Astrocyte of the spinal cord (primary cell): ENCODE results near the gene CHRNA1.

Experiments used
- DNase-seq: peaks from one replicate; pipeline ENCODE4 v3.0.0; 2011; ENCODE audit warnings: low read depth, low spot score
- H3K4me3 ChIP-seq: 2 replicates; pipeline ENCODE4 v1.5.1; 2011; ENCODE audit warnings: low read depth, mild to moderate bottlenecking, low read length, moderate library complexity
- CTCF ChIP-seq: IDR thresholded peaks from 2 replicates; pipeline ENCODE4 v1.5.1; 2012; ENCODE audit warnings: low read depth, mild to moderate bottlenecking, low read length, inconsistent platforms
- in situ Hi-C: cut with HindIII; loops from 2 replicates; pipeline ENCODE4 v1.10.0; 2017; ENCODE audit warnings: low sequenced_read_pairs

The CHRNA1 gene

DNA sequence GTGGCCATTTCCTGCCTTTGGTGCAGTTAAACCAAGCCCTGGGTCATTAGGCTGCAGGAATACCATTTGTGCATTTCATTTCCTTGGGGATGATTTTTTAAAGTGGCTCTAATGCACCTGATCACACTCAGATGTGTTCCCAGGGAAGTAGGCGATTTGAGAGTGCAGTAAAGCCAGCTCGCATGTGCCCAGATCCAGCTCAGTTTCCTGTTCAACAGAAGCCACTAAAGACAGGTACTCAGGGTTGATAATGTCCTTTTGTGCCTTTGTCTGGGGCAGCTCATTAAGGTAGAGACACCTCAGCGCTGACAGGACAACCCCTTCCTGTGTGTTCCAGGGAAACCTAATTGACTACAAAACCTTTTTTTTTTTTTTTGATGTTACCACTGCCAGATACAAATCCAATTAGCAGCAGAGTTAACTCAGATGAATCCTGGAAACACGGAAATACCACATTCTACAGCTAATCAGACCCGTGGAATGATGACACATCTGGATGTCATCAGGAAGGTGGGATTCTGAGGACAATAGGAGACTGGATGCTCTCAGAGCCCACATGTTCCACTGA, 15.2 kb upstream of the CHRNA1 start:
- H3K4me3 ChIP-seq = no peak overlapping the region
- TF ChIP-seq CTCF = no peak
- peak; percentile 64 for DNase-seq
- in situ Hi-C loops = loop anchor here (10.0 kb wide), 1 partner anchor 205 kb away; no protein-coding TSS in a partner anchor

GRCh38 chr2:174778085-174778981, 14.1 kb upstream of the CHRNA1 start:
- peak; percentile 99 for DNase-seq
- no peak overlapping the region for H3K4me3 ChIP-seq
- in situ Hi-C loops = loop anchor here (10.0 kb wide), 1 partner anchor 206 kb away; no protein-coding TSS in a partner anchor
- TF ChIP-seq CTCF = no peak

GRCh38 chr2:174777347-174778084, 13.2 kb upstream of the CHRNA1 start:
- in situ Hi-C loops = loop anchor here (10.0 kb wide), 1 partner anchor 207 kb away; no protein-coding TSS in a partner anchor
- no peak overlapping the region for H3K4me3 ChIP-seq
- TF ChIP-seq CTCF = no peak
- no peak for DNase-seq

DNA sequence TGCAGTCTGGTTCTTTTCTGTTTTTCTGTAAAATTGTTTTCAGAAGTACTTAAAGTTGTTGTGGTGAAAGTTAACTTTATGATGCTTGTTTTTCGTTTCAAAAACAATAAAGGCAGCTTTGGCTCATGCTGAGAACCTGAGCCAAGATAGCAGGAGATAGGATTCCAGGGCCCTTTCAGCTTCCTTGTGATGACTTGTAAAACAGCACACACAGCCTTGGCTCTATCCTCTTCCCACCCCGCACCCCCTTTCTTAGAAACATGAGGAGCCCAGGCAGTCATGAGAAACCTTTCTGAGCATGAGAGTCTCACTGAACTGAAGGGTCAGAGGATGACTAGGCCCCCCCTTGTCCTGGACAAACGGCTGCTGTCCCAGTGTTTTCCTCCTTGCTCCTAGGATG, 12.4 kb upstream of the CHRNA1 start:
- no peak overlapping the region for H3K4me3 ChIP-seq
- no peak for TF ChIP-seq CTCF
- in situ Hi-C loops = loop anchor here (10.0 kb wide), 1 partner anchor 208 kb away; no protein-coding TSS in a partner anchor
- no peak for DNase-seq

DNA sequence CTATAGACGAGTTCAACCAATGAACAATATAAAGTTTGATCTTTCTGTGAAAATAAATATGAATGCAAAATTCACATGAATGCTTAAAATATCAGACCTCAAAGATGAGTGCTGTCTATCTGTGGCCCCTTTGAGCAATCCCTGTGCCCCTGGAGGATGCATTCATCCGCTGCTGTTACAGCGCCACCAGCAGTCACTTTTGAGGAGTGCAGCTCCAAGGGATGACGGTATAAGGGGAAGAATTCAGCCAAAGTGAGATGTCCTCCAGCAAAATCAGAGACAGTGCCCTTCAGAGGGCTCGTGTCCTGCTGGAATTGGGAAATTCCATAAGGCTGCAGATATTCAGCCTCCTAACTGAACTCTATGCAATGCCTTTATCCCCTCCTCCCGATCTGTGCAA, 12.0 kb upstream of the CHRNA1 start:
- peak; percentile 46 for TF ChIP-seq CTCF
- DNase-seq = no peak
- in situ Hi-C loops = loop anchor here (10.0 kb wide), 1 partner anchor 209 kb away; no protein-coding TSS in a partner anchor
- no peak overlapping the region for H3K4me3 ChIP-seq

DNA sequence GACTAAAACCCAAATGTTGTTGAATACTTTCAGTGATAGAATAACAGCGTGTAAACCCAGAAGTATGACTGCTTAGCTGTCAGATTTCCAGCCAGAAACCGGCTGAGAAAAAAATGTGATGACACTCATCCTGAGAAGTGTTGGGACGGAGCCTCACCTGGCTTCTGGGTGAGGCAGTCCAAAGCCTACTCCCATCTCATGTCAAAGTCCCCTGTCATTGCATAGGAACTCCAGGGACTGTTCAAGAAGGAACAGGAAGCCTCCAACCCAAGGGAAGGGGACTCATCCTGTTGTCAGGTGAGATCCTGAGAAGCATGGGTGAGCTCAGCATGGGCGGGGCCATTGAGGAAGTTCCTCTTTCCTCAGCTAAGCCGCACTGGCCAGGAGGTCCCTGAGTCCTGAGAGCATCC, 11.3 kb upstream of the CHRNA1 start:
- DNase-seq = no peak
- in situ Hi-C loops = loop anchor here (10.0 kb wide), 1 partner anchor 209 kb away; no protein-coding TSS in a partner anchor
- H3K4me3 ChIP-seq = no peak overlapping the region
- TF ChIP-seq CTCF = no peak
